GM18873 (cell line): ENCODE measurements around the gene DCBLD2.

Experiments
- ATAC-seq: cut with Tn5 transposase; IDR thresholded peaks from one replicate; pipeline ENCODE4 v1.9.1; 2021; ENCODE audit warnings: mild to moderate bottlenecking, moderate library complexity, moderate number of reproducible peaks; ENCODE audit not compliant: unreplicated experiment, low FRiP score

The DCBLD2 gene

GRCh38 chr3:98798820-98799219 lies 102.7 kb downstream of the DCBLD2 start:
- ATAC-seq, result no peak

- no peak for ATAC-seq
These were observed 103.6 kb downstream of the DCBLD2 start for GRCh38 chr3:98797905-98798304.

- no peak for ATAC-seq
These were observed 105.2 kb downstream of the DCBLD2 start for GRCh38 chr3:98796334-98796733.

GRCh38 chr3:98793971-98794370 lies 107.5 kb downstream of the DCBLD2 start:
- ATAC-seq, result no peak

GRCh38 chr3:98791341-98792325 lies 109.9 kb downstream of the DCBLD2 start:
- no peak for ATAC-seq

- ATAC-seq, result no peak
These were observed 112.8 kb downstream of the DCBLD2 start for GRCh38 chr3:98788651-98789050.

- no peak for ATAC-seq
These were observed 114.3 kb downstream of the DCBLD2 start for GRCh38 chr3:98787181-98787580.

- no peak for ATAC-seq
These were observed 115.0 kb downstream of the DCBLD2 start for GRCh38 chr3:98786364-98787006.

- no peak for ATAC-seq
These were observed 116.6 kb downstream of the DCBLD2 start for GRCh38 chr3:98784666-98785600.

GRCh38 chr3:98784042-98784441 lies 117.5 kb downstream of the DCBLD2 start:
- no peak for ATAC-seq

GRCh38 chr3:98782824-98783500 lies 118.5 kb downstream of the DCBLD2 start:
- no peak for ATAC-seq

- no peak for ATAC-seq
These were observed 121.2 kb downstream of the DCBLD2 start for GRCh38 chr3:98780343-98780742.

- ATAC-seq, result no peak
These were observed 121.8 kb downstream of the DCBLD2 start for GRCh38 chr3:98779541-98780335.

GRCh38 chr3:98778852-98779413 lies 122.6 kb downstream of the DCBLD2 start:
- no peak for ATAC-seq

GRCh38 chr3:98778383-98778782 lies 123.1 kb downstream of the DCBLD2 start:
- no peak for ATAC-seq

GRCh38 chr3:98777801-98778220 lies 123.7 kb downstream of the DCBLD2 start:
- no peak for ATAC-seq

GRCh38 chr3:98777286-98777685 lies 124.2 kb downstream of the DCBLD2 start:
- ATAC-seq, result no peak

- no peak for ATAC-seq
These were observed 125.4 kb downstream of the DCBLD2 start for GRCh38 chr3:98776140-98776493.
